H9 (cell line): ENCODE results near the gene NINL. TPM values are rescaled to one million over a fixed set of nuclear protein-coding genes. Genes with fewer than 3 reads are reported as not detected.

Source experiments
- DNase-seq: peaks from one replicate; pipeline ENCODE4 v3.0.0-alpha.2; 2017
- H2AFZ ChIP-seq: one replicate; pipeline ENCODE4 v1.6.1; 2013; ENCODE audit warnings: mild to moderate bottlenecking, low read length, control low read depth, moderate library complexity
- H2AK5ac ChIP-seq: 2 replicates; pipeline ENCODE4 v1.6.1; 2013; ENCODE audit warnings: low read length, control low read depth, mixed read lengths; ENCODE audit not compliant: insufficient read length
- H2BK120ac ChIP-seq: one replicate; pipeline ENCODE4 v1.6.1; 2013; ENCODE audit warnings: low read depth, mild to moderate bottlenecking, low read length, control low read depth, inconsistent platforms; ENCODE audit not compliant: poor library complexity, severe bottlenecking
- H2BK12ac ChIP-seq: 2 replicates; pipeline ENCODE4 v1.6.1; 2013; ENCODE audit warnings: low read length, control low read depth, mixed read lengths, low read depth; ENCODE audit not compliant: insufficient read length
- H2BK15ac ChIP-seq: 2 replicates; pipeline ENCODE4 v1.6.1; 2013; ENCODE audit warnings: low read depth, low read length, control low read depth
- H2BK20ac ChIP-seq: one replicate; pipeline ENCODE4 v1.6.1; 2013; ENCODE audit warnings: low read depth, mild to moderate bottlenecking, low read length, control low read depth, inconsistent platforms; ENCODE audit not compliant: poor library complexity, severe bottlenecking
- H2BK5ac ChIP-seq: 2 replicates; pipeline ENCODE4 v1.6.1; 2013; ENCODE audit warnings: low read length, control low read depth, mixed read lengths; ENCODE audit not compliant: insufficient read length
- H3K14ac ChIP-seq: 2 replicates; pipeline ENCODE4 v1.6.1; 2013; ENCODE audit warnings: low read length, control low read depth; ENCODE audit not compliant: insufficient read depth
- H3K18ac ChIP-seq: 2 replicates; pipeline ENCODE4 v1.6.1; 2013; ENCODE audit warnings: low read depth, mild to moderate bottlenecking, mixed read lengths, low read length, control low read depth; ENCODE audit not compliant: insufficient read length
- H3K23ac ChIP-seq: 2 replicates; pipeline ENCODE4 v1.6.1; 2013; ENCODE audit warnings: low read length, control low read depth, mixed read lengths, low read depth; ENCODE audit not compliant: insufficient read length
- H3K23me2 ChIP-seq: 2 replicates; pipeline ENCODE4 v1.6.1; 2013; ENCODE audit warnings: low read depth, mild to moderate bottlenecking, mixed read lengths, low read length, control low read depth; ENCODE audit not compliant: insufficient read length, poor library complexity, severe bottlenecking
- H3K27ac ChIP-seq: 2 replicates; pipeline ENCODE4 v1.5.1; 2013; ENCODE audit warnings: low read length, control low read depth, mixed read lengths, low read depth; ENCODE audit not compliant: insufficient read length
- H3K27me3 ChIP-seq: 2 replicates; pipeline ENCODE4 v1.6.1; 2013; ENCODE audit warnings: low read length, control low read depth, inconsistent platforms; ENCODE audit not compliant: insufficient read depth
- H3K4ac ChIP-seq: 2 replicates; pipeline ENCODE4 v1.6.1; 2013; ENCODE audit warnings: low read depth, mild to moderate bottlenecking, control low read depth, inconsistent platforms, low read length, moderate library complexity
- H3K4me1 ChIP-seq: 2 replicates; pipeline ENCODE4 v1.6.1; 2013; ENCODE audit warnings: low read length, control low read depth, inconsistent platforms; ENCODE audit not compliant: insufficient read depth
- H3K4me2 ChIP-seq: 2 replicates; pipeline ENCODE4 v1.6.1; 2013; ENCODE audit warnings: low read length, control low read depth, mixed read lengths; ENCODE audit not compliant: insufficient read length, insufficient read depth
- H3K56ac ChIP-seq: 2 replicates; pipeline ENCODE4 v1.6.1; 2013; ENCODE audit warnings: low read depth, mild to moderate bottlenecking, mixed read lengths, low read length, control low read depth; ENCODE audit not compliant: insufficient read length
- H3K79me1 ChIP-seq: 2 replicates; pipeline ENCODE4 v1.6.1; 2013; ENCODE audit warnings: low read depth, mild to moderate bottlenecking, moderate library complexity, low read length, control low read depth, inconsistent platforms; ENCODE audit not compliant: insufficient read depth, poor library complexity, severe bottlenecking
- H3K79me2 ChIP-seq: 2 replicates; pipeline ENCODE4 v1.6.1; 2013; ENCODE audit warnings: low read length, control low read depth, inconsistent platforms; ENCODE audit not compliant: insufficient read depth
- H3K9ac ChIP-seq: 2 replicates; pipeline ENCODE4 v1.6.1; 2013; ENCODE audit warnings: low read length, control low read depth, mixed read lengths; ENCODE audit not compliant: insufficient read length; ENCODE audit errors: extremely low read depth
- H3K9me3 ChIP-seq: one replicate; pipeline ENCODE4 v1.6.1; 2013; ENCODE audit warnings: low read depth, low read length, inconsistent platforms; ENCODE audit not compliant: control insufficient read depth
- H3T11ph ChIP-seq: one replicate; pipeline ENCODE4 v1.6.1; 2013; ENCODE audit warnings: mild to moderate bottlenecking, low read length, control low read depth, inconsistent platforms
- H4K20me1 ChIP-seq: one replicate; pipeline ENCODE4 v1.6.1; 2013; ENCODE audit not compliant: control insufficient read depth, insufficient read length, insufficient read depth
- H4K5ac ChIP-seq: 2 replicates; pipeline ENCODE4 v1.6.1; 2013; ENCODE audit warnings: low read depth, mild to moderate bottlenecking, mixed read lengths, low read length, control low read depth; ENCODE audit not compliant: insufficient read length
- H4K8ac ChIP-seq: replicated peaks from 2 replicates; pipeline ENCODE4 v1.6.1; 2013; ENCODE audit warnings: low read length, control low read depth, mixed read lengths, low read depth; ENCODE audit not compliant: insufficient read length
- H4K91ac ChIP-seq: 2 replicates; pipeline ENCODE4 v1.6.1; 2013; ENCODE audit warnings: low read depth, mild to moderate bottlenecking, moderate library complexity, mixed read lengths, low read length, control low read depth; ENCODE audit not compliant: insufficient read length
- H3K27ac Mint-ChIP-seq, 3 experiments: 2 replicates in 2 of 3; 3 replicates in 1 of 3; pipeline ENCODE4 v1.8.0; 2020 to 2021; ENCODE audit warnings: mixed read lengths in 3 of 3, mild to moderate bottlenecking in 1 of 3, moderate library complexity in 1 of 3
- H3K27me3 Mint-ChIP-seq: 2 replicates; pipeline ENCODE4 v1.8.0; 2021; ENCODE audit warnings: low read depth, mild to moderate bottlenecking, moderate library complexity, mixed read lengths
- H3K36me3 Mint-ChIP-seq, 3 experiments: 2 replicates in 2 of 3; 3 replicates in 1 of 3; pipeline ENCODE4 v1.8.0; 2020 to 2021; ENCODE audit warnings: low read depth in 3 of 3, mixed read lengths in 3 of 3; ENCODE audit not compliant: insufficient read depth in 1 of 3
- H3K4me1 Mint-ChIP-seq, 2 experiments: 2 replicates each; pipeline ENCODE4 v1.8.0; 2020; ENCODE audit warnings: mixed read lengths in 2 of 2
- H3K4me3 Mint-ChIP-seq, 2 experiments: 2 replicates in 1 of 2; 3 replicates in 1 of 2; pipeline ENCODE4 v1.8.0; 2020 to 2021; ENCODE audit warnings: mild to moderate bottlenecking in 2 of 2, mixed read lengths in 2 of 2, moderate library complexity in 1 of 2
- H3K9me3 Mint-ChIP-seq, 2 experiments: 2 replicates in 1 of 2; 3 replicates in 1 of 2; pipeline ENCODE4 v1.8.0; 2020; ENCODE audit warnings: mild to moderate bottlenecking in 2 of 2, mixed read lengths in 2 of 2, moderate library complexity in 1 of 2
- CTCF ChIP-seq: fragments of 200-600 bp; sonication (generic); conservative IDR thresholded peaks from 3 replicates; pipeline ENCODE4 v1.8.0; 2021; ENCODE audit warnings: antibody characterized with exemption, mild to moderate bottlenecking
- WGBS: extraction: QIAGEN DNeasy Blood & Tissue Kit; methylation state at CpG from one replicate; pipeline ENCODE4 v1.1.7; 2013; ENCODE audit warnings: missing lambda C conversion rate, low lambda C conversion rate, mixed read lengths; ENCODE audit not compliant: insufficient read length; ENCODE audit errors: extremely low coverage; 5-methylcytosine and 5-hydroxymethylcytosine counted together
- total RNA-seq: library from RNA; stranded (reverse); gene quantifications from 2 replicates; pipeline ENCODE4 v1.2.1, GENCODE V29; 2021

NINL gene
- total RNA-seq, 1 experiment from 2014 or later, result 34.3 TPM

DNA sequence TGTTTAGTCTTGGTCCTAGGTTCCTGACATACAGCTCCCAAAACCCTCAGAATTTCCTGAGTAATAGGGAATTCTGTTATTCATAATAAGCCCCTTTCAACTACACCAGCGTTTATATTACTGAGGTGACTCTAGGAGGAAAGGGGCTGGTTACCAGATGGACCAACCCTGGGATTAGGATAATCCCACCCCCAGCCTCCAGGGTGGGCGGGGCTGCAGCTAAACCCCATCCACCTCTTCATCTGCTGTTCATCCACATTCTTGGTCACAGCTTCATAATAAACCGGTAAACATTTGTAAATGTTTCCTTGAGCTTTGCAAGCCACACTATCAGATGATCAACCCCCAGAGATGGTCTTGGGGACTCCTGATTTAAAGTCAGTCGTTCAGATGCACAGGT, 38.3 kb downstream of the NINL start:
- no peak overlapping the region for H2BK12ac ChIP-seq
- H3K4me2 ChIP-seq, result no peak overlapping the region
- no peak for DNase-seq
- H3K79me2 ChIP-seq, result peaks cover 5% of the 10 kb centered on the region; the same call in 1 of the 2 replicates
- Mint-ChIP-seq H3K9me3 (no peaks in the 10 kb centered on the region), H3K4me1 (peaks cover 69 to 78% of the 10 kb centered on the region in 2 experiments), H3K36me3 (peaks cover 3 to 6% (median 5%) of the 10 kb centered on the region in 3 experiments; a peak in 4 of 7 replicates), H3K27me3 (no peaks in the 10 kb centered on the region), H3K4me3 (peak overlapping the region in 1 of 2 experiments; percentile 13; a peak in 1 of 5 replicates), H3K27ac (peak overlapping the region in 1 of 3 experiments; percentile 93; a peak in 1 of 7 replicates)
- no peaks in the 10 kb centered on the region for H3K27me3 ChIP-seq
- H3K9ac ChIP-seq, result no peak overlapping the region
- WGBS, result no CpG with 5 or more reads among the region's 4 CpGs
- H2AK5ac ChIP-seq, result no peak overlapping the region
- H3K4ac ChIP-seq, result no peak overlapping the region
- H3K23ac ChIP-seq, result no peak overlapping the region
- no peaks in the 10 kb centered on the region for H3K23me2 ChIP-seq
- peaks cover 17% of the 10 kb centered on the region for H3K4me1 ChIP-seq
- no peak overlapping the region for H3K18ac ChIP-seq
- no peak overlapping the region for H3K27ac ChIP-seq
- H3K9me3 ChIP-seq, result no peaks in the 10 kb centered on the region
- H2BK5ac ChIP-seq, result no peak overlapping the region
- no peak overlapping the region for H2AFZ ChIP-seq
- H4K20me1 ChIP-seq, result no peaks in the 10 kb centered on the region
- no peak overlapping the region for H4K8ac ChIP-seq
- H4K91ac ChIP-seq, result no peak overlapping the region
- H3T11ph ChIP-seq, result no peak overlapping the region
- H3K79me1 ChIP-seq, result peaks cover 12% of the 10 kb centered on the region
- H4K5ac ChIP-seq, result no peak overlapping the region
- no peak overlapping the region for H2BK120ac ChIP-seq
- no peak overlapping the region for H3K14ac ChIP-seq
- no peak overlapping the region for H2BK20ac ChIP-seq
- TF ChIP-seq CTCF, result no peak
- H2BK15ac ChIP-seq, result no peak overlapping the region
- H3K56ac ChIP-seq, result no peak overlapping the region
